Measurements from ENCODE around the gene DNA2. TPM values are rescaled to one million over a fixed set of nuclear protein-coding genes. Genes with fewer than 3 reads are reported as not detected.
"Not testable (repeated sequence)": the region's sequence is repeated elsewhere in the genome, so short reads cannot be mapped to it uniquely, and the experiment has no call there.

The DNA2 gene
- total RNA-seq, 1 experiment from 2014 or later, result 6.9 TPM

- BruUV-seq (replicated peaks), result no TSS peak
- Mint-ChIP-seq H3K27me3 (ENCODE audit: insufficient read depth, unreplicated experiment) (no peaks in the 10 kb centered on the region), H3K4me1 (ENCODE audit: insufficient read depth, unreplicated experiment) (peaks cover 9% of the 10 kb centered on the region), H3K9me3 (ENCODE audit: unreplicated experiment) (no peaks in the 10 kb centered on the region), H3K4me3 (ENCODE audit: unreplicated experiment) (no peak overlapping the region), H3K27ac (ENCODE audit: low read depth, unreplicated experiment) (no peak overlapping the region), H3K36me3 (ENCODE audit: insufficient read depth, unreplicated experiment) (peaks cover 6% of the 10 kb centered on the region)
- ChIA-PET POLR2A (interaction anchor here (0.7 kb wide), 2 partner anchors 19 to 178 kb away, joined by 3 read pairs; no protein-coding TSS in a partner anchor), CTCF (interaction anchor here (0.6 kb wide), 1 partner anchor 144 kb away, joined by 3 read pairs; no protein-coding TSS in a partner anchor)
- intact Hi-C loops (cut with micrococcal nuclease), result no loop called here
- no peak for TF ChIP-seq CTCF (IDR thresholded peaks at IDR 0.05; ENCODE audit: unreplicated experiment)
- DNase-seq (ENCODE audit: unreplicated experiment), result no peak
Observed at GRCh38 chr10:68474021-68474420, 2.2 kb upstream of the DNA2 start.

GRCh38 chr10:68471063-68471585 is 649 bp downstream of the DNA2 start:
- TSS peak; percentile 46 for BruUV-seq (replicated peaks)

GRCh38 chr10:68470300-68470699 is 1.5 kb downstream of the DNA2 start:
- ChIA-PET CTCF (no interaction called here), POLR2A (interaction anchor here (0.5 to 1.3 kb wide), 4 partner anchors 21 to 87 kb away, joined by 3 to 5 read pairs (median 4); no protein-coding TSS in a partner anchor)
- intact Hi-C loops (cut with micrococcal nuclease), result loop anchor here (2.0 kb wide), 2 partner anchors 251 to 427 kb away; partner anchors contain the start of gene CCAR1
- peaks cover 26% of the 10 kb centered on the region for H3K36me3 Mint-ChIP-seq (ENCODE audit: insufficient read depth, unreplicated experiment)
- peaks cover 9% of the 10 kb centered on the region for H3K4me1 Mint-ChIP-seq (ENCODE audit: insufficient read depth, unreplicated experiment)
- BruUV-seq (replicated peaks), result no TSS peak
- TF ChIP-seq CTCF (IDR thresholded peaks at IDR 0.05; ENCODE audit: unreplicated experiment), result no peak
- no peaks in the 10 kb centered on the region for H3K27me3 Mint-ChIP-seq (ENCODE audit: insufficient read depth, unreplicated experiment)
- H3K9me3 Mint-ChIP-seq (ENCODE audit: unreplicated experiment), result no peaks in the 10 kb centered on the region
- H3K27ac Mint-ChIP-seq (ENCODE audit: low read depth, unreplicated experiment), result no peak overlapping the region
- H3K4me3 Mint-ChIP-seq (ENCODE audit: unreplicated experiment), result peak overlapping the region; percentile 91
- no peak for DNase-seq (ENCODE audit: unreplicated experiment)

More at GRCh38 chr10:68471063-68471585, 649 bp downstream of the DNA2 start:
- Mint-ChIP-seq H3K27me3 (ENCODE audit: insufficient read depth, unreplicated experiment) (no peaks in the 10 kb centered on the region), H3K36me3 (ENCODE audit: insufficient read depth, unreplicated experiment) (peaks cover 21% of the 10 kb centered on the region), H3K4me1 (ENCODE audit: insufficient read depth, unreplicated experiment) (peaks cover 9% of the 10 kb centered on the region), H3K9me3 (ENCODE audit: unreplicated experiment) (no peaks in the 10 kb centered on the region), H3K27ac (ENCODE audit: low read depth, unreplicated experiment) (no peak overlapping the region), H3K4me3 (ENCODE audit: unreplicated experiment) (peak overlapping the region; percentile 91)
- ChIA-PET CTCF (no interaction called here), POLR2A (interaction anchor here (0.6 to 1.9 kb wide), 5 partner anchors 10 to 251 kb away, joined by 3 to 4 read pairs (median 3); partner anchors contain the start of gene RUFY2)
- peak; percentile 51 for DNase-seq (ENCODE audit: unreplicated experiment)
- no peak for TF ChIP-seq CTCF (IDR thresholded peaks at IDR 0.05; ENCODE audit: unreplicated experiment)
- intact Hi-C loops (cut with micrococcal nuclease), result loop anchor here (2.0 kb wide), 2 partner anchors 250 to 426 kb away; partner anchors contain the start of gene CCAR1

GRCh38 chr10:68469838-68470237 is 1.9 kb downstream of the DNA2 start:
- Mint-ChIP-seq H3K27me3 (ENCODE audit: insufficient read depth, unreplicated experiment) (no peaks in the 10 kb centered on the region), H3K27ac (ENCODE audit: low read depth, unreplicated experiment) (no peak overlapping the region), H3K36me3 (ENCODE audit: insufficient read depth, unreplicated experiment) (peaks cover 29% of the 10 kb centered on the region), H3K9me3 (ENCODE audit: unreplicated experiment) (no peaks in the 10 kb centered on the region), H3K4me3 (ENCODE audit: unreplicated experiment) (peak overlapping the region; percentile 91), H3K4me1 (ENCODE audit: insufficient read depth, unreplicated experiment) (peaks cover 9% of the 10 kb centered on the region)
- POLR2A ChIA-PET, result interaction anchor here (0.5 to 1.3 kb wide), 3 partner anchors 22 to 87 kb away, joined by 3 to 5 read pairs (median 4); no protein-coding TSS in a partner anchor
- CTCF ChIA-PET, result no interaction called here
- intact Hi-C loops (cut with micrococcal nuclease), result loop anchor here (2.0 kb wide), 2 partner anchors 251 to 427 kb away; partner anchors contain the start of gene CCAR1
- no peak for TF ChIP-seq CTCF (IDR thresholded peaks at IDR 0.05; ENCODE audit: unreplicated experiment)
- no peak for DNase-seq (ENCODE audit: unreplicated experiment)
- no TSS peak for BruUV-seq (replicated peaks)

GRCh38 chr10:68464729-68465128 is 7.0 kb downstream of the DNA2 start:
- H3K36me3 Mint-ChIP-seq (ENCODE audit: insufficient read depth, unreplicated experiment), result peaks cover 49% of the 10 kb centered on the region
- H3K4me3 Mint-ChIP-seq (ENCODE audit: unreplicated experiment); H3K27me3 Mint-ChIP-seq (ENCODE audit: insufficient read depth, unreplicated experiment); POLR2A ChIA-PET; CTCF ChIA-PET; intact Hi-C loops (cut with micrococcal nuclease); H3K4me1 Mint-ChIP-seq (ENCODE audit: insufficient read depth, unreplicated experiment); H3K9me3 Mint-ChIP-seq (ENCODE audit: unreplicated experiment); DNase-seq (ENCODE audit: unreplicated experiment); H3K27ac Mint-ChIP-seq (ENCODE audit: low read depth, unreplicated experiment); BruUV-seq (replicated peaks): not testable (repeated sequence)

All from MCF 10A (cell line).